IMR-90 (cell line): ENCODE data around the gene KCNJ16.

Experiments used
- BHLHE40 ChIP-seq: fragments of 150-350 bp; IDR thresholded peaks from 2 replicates; pipeline ENCODE4 v1.6.1; 2016; ENCODE audit warnings: mild to moderate bottlenecking, low read depth, low read length
- CHD1 ChIP-seq: IDR thresholded peaks from 2 replicates; pipeline ENCODE4 v1.6.1; 2012; ENCODE audit warnings: low read depth, low read length, improper control_type of control experiment
- FOS ChIP-seq: fragments of 150-350 bp; IDR thresholded peaks from 2 replicates; pipeline ENCODE4 v1.6.1; 2016; ENCODE audit warnings: low read depth, low read length
- MAFK ChIP-seq: IDR thresholded peaks from 2 replicates; pipeline ENCODE4 v1.6.1; 2012; ENCODE audit warnings: low read depth, low read length, improper control_type of control experiment
- MAZ ChIP-seq: IDR thresholded peaks from 2 replicates; pipeline ENCODE4 v1.6.1; 2012; ENCODE audit warnings: low read depth, mild to moderate bottlenecking, low read length, improper control_type of control experiment, moderate library complexity, borderline replicate concordance
- MXI1 ChIP-seq: IDR thresholded peaks from 2 replicates; pipeline ENCODE4 v1.6.1; 2012; ENCODE audit warnings: low read depth, mild to moderate bottlenecking, low read length, moderate library complexity, borderline replicate concordance
- NFE2L2 ChIP-seq: fragments of 150-350 bp; IDR thresholded peaks from 2 replicates; pipeline ENCODE4 v1.6.1; 2016; ENCODE audit warnings: low read depth, mild to moderate bottlenecking, low read length
- POLR2A ChIP-seq: IDR thresholded peaks from 2 replicates; pipeline ENCODE4 v1.6.1; 2012; ENCODE audit warnings: mild to moderate bottlenecking, low read depth, low read length
- RAD21 ChIP-seq: IDR thresholded peaks from 2 replicates; pipeline ENCODE4 v1.6.1; 2012; ENCODE audit warnings: low read length, improper control_type of control experiment
- RCOR1 ChIP-seq: IDR thresholded peaks from 2 replicates; pipeline ENCODE4 v1.6.1; 2012; ENCODE audit warnings: mild to moderate bottlenecking, low read length, improper control_type of control experiment; ENCODE audit not compliant: insufficient replicate concordance
- RFX5 ChIP-seq: IDR thresholded peaks from 2 replicates; pipeline ENCODE4 v1.8.0; 2012; ENCODE audit warnings: low read depth, mild to moderate bottlenecking, low read length, moderate library complexity
- SMC3 ChIP-seq: fragments of 150-350 bp; IDR thresholded peaks from 2 replicates; pipeline ENCODE4 v1.6.1; 2016; ENCODE audit warnings: low read depth, mild to moderate bottlenecking, antibody characterized with exemption, low read length, moderate library complexity
- TF ChIP-seq, protein P1 (sequence below): conservative IDR thresholded peaks from 2 replicates; pipeline ENCODE4 v1.5.1; 2012; ENCODE audit warnings: mild to moderate bottlenecking, low read depth, low read length, improper control_type of control experiment
- TF ChIP-seq, protein P2 (sequence below): fragments of 150-350 bp; IDR thresholded peaks from 2 replicates; pipeline ENCODE4 v1.6.1; 2017; ENCODE audit warnings: mild to moderate bottlenecking, antibody characterized with exemption, low read length, low read depth

DNA sequence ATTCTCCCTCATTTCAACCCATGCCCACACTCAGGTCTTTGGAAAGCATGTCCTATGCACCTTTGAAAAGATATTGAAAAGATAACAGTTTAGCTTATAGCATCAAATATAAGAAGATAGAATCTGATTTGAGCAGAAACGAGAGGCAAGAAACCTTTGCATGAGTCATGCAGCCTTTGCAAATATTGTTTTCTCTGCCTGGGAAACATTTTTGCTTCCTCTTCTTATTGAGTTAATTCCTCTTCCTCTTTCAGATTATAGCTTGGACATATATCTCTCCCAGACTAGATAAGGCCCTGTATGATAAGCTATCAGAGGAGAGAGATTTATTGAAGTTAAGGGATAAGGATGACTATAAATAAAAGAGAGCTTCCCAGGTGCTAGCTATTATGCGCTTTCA, 48.2 kb downstream of the KCNJ16 start:
- TF ChIP-seq, protein P1, sequence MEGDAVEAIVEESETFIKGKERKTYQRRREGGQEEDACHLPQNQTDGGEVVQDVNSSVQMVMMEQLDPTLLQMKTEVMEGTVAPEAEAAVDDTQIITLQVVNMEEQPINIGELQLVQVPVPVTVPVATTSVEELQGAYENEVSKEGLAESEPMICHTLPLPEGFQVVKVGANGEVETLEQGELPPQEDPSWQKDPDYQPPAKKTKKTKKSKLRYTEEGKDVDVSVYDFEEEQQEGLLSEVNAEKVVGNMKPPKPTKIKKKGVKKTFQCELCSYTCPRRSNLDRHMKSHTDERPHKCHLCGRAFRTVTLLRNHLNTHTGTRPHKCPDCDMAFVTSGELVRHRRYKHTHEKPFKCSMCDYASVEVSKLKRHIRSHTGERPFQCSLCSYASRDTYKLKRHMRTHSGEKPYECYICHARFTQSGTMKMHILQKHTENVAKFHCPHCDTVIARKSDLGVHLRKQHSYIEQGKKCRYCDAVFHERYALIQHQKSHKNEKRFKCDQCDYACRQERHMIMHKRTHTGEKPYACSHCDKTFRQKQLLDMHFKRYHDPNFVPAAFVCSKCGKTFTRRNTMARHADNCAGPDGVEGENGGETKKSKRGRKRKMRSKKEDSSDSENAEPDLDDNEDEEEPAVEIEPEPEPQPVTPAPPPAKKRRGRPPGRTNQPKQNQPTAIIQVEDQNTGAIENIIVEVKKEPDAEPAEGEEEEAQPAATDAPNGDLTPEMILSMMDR = no peak
- TF ChIP-seq BHLHE40 (no peak), POLR2A (no peak), RCOR1 (no peak), SMC3 (no peak), CHD1 (no peak), NFE2L2 (no peak), MAZ (no peak), MXI1 (no peak), FOS (no peak), RFX5 (no peak), RAD21 (no peak), MAFK (no peak)
- TF ChIP-seq, protein P2, sequence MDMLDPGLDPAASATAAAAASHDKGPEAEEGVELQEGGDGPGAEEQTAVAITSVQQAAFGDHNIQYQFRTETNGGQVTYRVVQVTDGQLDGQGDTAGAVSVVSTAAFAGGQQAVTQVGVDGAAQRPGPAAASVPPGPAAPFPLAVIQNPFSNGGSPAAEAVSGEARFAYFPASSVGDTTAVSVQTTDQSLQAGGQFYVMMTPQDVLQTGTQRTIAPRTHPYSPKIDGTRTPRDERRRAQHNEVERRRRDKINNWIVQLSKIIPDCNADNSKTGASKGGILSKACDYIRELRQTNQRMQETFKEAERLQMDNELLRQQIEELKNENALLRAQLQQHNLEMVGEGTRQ = no peak
